Neural crest cell (in vitro differentiated cells): Measurements from ENCODE around the gene EFNA4. TPM values are rescaled to one million over a fixed set of nuclear protein-coding genes. Genes with fewer than 3 reads are reported as not detected.

Experiments used
- DNase-seq: peaks from one replicate; pipeline ENCODE4 v3.0.0; 2021; ENCODE audit warnings: low read depth, mixed read lengths, low spot score
- H3K27ac Mint-ChIP-seq: one replicate; pipeline ENCODE4 v1.8.0; 2021; ENCODE audit warnings: mild to moderate bottlenecking, mixed read lengths; ENCODE audit not compliant: unreplicated experiment
- H3K27me3 Mint-ChIP-seq: 2 replicates; pipeline ENCODE4 v1.8.0; 2021; ENCODE audit warnings: low read depth, mild to moderate bottlenecking, mixed read lengths
- H3K36me3 Mint-ChIP-seq: 2 replicates; pipeline ENCODE4 v1.8.0; 2021; ENCODE audit warnings: low read depth, mild to moderate bottlenecking, mixed read lengths
- H3K4me1 Mint-ChIP-seq: 2 replicates; pipeline ENCODE4 v1.8.0; 2021; ENCODE audit warnings: mixed read lengths
- H3K4me3 Mint-ChIP-seq: one replicate; pipeline ENCODE4 v1.8.0; 2021; ENCODE audit warnings: mild to moderate bottlenecking, mixed read lengths
- H3K9me3 Mint-ChIP-seq: 2 replicates; pipeline ENCODE4 v1.8.0; 2021; ENCODE audit warnings: mixed read lengths
- total RNA-seq: library from RNA; stranded (reverse); gene quantifications from 2 replicates; pipeline ENCODE4 v1.2.1, GENCODE V29; 2021
- TF ChIP-seq, protein P1 (sequence below): fragments of 200-600 bp; sonication (generic); conservative IDR thresholded peaks from 2 replicates; pipeline ENCODE4 v1.5.0; 2021; ENCODE audit warnings: antibody characterized with exemption, mild to moderate bottlenecking

EFNA4 gene
- total RNA-seq, 1 donor from 2014 or later = 28.5 TPM

DNA sequence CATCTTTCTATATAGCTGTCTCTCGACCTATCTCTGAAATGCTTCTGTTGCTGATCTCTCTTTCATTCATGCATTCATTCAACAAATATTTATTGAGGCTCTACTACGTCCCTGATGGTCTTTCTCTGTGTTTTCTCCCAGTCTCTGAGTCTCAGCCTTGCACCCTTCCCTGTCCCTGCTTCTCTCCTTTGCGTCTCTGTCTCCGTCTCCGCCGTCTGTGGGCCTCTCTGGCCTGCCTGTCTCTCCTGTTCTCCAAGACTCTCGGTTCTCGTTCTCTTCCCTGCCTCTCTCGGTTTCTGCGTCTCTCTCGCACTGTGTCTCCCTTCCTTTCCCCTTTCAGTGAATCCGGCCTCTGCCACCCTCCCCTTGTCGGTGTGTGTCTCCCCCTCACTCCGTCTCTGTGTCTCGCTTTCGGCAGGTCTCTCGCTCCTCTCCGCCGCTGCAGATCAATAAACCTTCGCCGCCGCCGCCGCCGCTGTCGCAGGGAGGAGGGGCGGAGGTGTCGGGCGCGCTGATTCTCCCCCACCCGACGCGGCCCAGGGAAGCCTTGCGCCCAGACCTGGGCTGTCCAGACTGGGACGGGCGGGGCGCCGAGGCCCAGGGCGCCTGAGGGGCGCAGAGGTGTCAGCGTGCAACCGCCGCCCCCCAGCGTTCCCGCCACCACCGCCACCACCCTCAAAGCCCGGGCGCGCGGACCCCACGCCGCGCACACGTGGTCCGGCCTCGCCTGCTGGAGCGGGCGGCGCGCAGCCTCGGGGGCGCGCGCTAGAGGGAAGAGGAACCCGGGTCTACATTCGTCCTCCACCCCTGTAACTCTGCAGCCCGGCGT is 18.1 kb downstream of the EFNA4 start:
- no peaks in the 10 kb centered on the region for H3K9me3 Mint-ChIP-seq
- peak overlapping the region; percentile 84 for H3K4me3 Mint-ChIP-seq
- peaks cover 68% of the 10 kb centered on the region for H3K27me3 Mint-ChIP-seq
- H3K27ac Mint-ChIP-seq = no peak overlapping the region
- H3K4me1 Mint-ChIP-seq = peaks cover 45% of the 10 kb centered on the region
- H3K36me3 Mint-ChIP-seq = no peaks in the 10 kb centered on the region
- TF ChIP-seq, protein P1, sequence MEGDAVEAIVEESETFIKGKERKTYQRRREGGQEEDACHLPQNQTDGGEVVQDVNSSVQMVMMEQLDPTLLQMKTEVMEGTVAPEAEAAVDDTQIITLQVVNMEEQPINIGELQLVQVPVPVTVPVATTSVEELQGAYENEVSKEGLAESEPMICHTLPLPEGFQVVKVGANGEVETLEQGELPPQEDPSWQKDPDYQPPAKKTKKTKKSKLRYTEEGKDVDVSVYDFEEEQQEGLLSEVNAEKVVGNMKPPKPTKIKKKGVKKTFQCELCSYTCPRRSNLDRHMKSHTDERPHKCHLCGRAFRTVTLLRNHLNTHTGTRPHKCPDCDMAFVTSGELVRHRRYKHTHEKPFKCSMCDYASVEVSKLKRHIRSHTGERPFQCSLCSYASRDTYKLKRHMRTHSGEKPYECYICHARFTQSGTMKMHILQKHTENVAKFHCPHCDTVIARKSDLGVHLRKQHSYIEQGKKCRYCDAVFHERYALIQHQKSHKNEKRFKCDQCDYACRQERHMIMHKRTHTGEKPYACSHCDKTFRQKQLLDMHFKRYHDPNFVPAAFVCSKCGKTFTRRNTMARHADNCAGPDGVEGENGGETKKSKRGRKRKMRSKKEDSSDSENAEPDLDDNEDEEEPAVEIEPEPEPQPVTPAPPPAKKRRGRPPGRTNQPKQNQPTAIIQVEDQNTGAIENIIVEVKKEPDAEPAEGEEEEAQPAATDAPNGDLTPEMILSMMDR = no peak
- no peak for DNase-seq

DNA sequence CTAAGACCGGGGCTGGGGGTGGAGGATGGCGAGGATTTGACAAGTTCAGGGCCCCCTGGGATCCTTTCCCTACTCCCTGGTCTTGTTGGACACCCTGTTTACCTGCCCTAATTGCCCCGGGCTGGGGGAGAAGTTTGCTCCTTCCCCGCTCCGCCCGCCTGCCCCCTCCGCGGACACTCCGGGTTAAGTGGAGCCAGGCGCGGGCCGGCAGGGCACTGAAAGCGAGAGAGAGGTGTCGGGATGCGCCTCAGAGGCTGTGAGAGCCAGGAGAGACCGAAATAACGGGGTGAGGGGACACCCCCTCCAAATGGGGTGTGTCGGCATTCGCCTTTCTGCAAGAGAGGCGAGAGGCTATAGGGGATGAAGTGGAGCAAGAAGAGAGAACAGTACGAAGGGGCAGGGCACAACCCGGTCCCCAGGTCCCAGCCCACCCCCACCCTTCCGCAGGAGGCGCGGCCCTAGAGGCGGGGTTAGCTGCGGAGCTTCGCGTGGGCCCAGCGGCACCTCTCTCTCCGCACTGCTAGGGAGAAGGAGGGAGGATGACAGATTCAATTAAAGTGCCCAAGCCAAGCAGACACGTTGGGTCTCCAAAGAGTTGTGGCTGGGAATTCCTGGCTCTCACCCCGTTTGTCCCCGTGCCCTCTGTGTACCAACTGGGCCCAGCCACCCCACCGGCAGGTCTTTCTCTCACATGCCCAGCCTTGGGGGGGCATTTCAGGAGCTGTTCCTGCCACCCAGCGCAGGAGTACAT is 18.9 kb downstream of the EFNA4 start:
- no peaks in the 10 kb centered on the region for H3K36me3 Mint-ChIP-seq
- no peak for DNase-seq
- no peaks in the 10 kb centered on the region for H3K9me3 Mint-ChIP-seq
- H3K4me1 Mint-ChIP-seq = peaks cover 43% of the 10 kb centered on the region
- peak overlapping the region; percentile 69 for H3K4me3 Mint-ChIP-seq
- peaks cover 65% of the 10 kb centered on the region for H3K27me3 Mint-ChIP-seq
- TF ChIP-seq, protein P1 = no peak
- H3K27ac Mint-ChIP-seq = no peak overlapping the region

DNA sequence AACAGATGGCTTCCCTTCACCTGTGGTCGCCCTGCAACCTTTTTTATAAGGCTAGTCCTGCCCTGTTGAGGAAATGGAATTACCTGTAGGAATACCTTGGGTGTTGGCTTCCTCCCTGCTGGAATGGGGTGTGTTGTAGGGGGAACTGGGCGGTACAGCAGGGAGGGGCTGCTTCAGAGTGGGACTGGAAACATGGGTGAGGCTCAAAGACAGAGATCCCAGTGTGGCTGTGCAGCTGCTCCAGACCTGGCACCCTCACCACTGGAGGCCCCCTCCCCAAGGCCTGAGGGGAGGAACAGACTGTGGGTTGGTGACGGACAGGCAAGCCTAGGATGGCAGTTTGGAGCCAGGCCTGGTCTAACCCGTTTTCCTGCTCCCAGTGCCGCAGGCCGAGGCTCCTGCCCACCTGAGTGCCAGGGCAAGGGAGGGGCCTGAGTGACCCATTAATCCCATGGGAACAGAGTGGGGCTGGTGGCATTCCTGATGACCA is 19.6 kb downstream of the EFNA4 start:
- Mint-ChIP-seq H3K4me1 (peaks cover 43% of the 10 kb centered on the region), H3K36me3 (no peaks in the 10 kb centered on the region), H3K4me3 (peak overlapping the region; percentile 69), H3K27me3 (peaks cover 62% of the 10 kb centered on the region), H3K27ac (no peak overlapping the region), H3K9me3 (no peaks in the 10 kb centered on the region)
- TF ChIP-seq, protein P1 = no peak
- no peak for DNase-seq

DNA sequence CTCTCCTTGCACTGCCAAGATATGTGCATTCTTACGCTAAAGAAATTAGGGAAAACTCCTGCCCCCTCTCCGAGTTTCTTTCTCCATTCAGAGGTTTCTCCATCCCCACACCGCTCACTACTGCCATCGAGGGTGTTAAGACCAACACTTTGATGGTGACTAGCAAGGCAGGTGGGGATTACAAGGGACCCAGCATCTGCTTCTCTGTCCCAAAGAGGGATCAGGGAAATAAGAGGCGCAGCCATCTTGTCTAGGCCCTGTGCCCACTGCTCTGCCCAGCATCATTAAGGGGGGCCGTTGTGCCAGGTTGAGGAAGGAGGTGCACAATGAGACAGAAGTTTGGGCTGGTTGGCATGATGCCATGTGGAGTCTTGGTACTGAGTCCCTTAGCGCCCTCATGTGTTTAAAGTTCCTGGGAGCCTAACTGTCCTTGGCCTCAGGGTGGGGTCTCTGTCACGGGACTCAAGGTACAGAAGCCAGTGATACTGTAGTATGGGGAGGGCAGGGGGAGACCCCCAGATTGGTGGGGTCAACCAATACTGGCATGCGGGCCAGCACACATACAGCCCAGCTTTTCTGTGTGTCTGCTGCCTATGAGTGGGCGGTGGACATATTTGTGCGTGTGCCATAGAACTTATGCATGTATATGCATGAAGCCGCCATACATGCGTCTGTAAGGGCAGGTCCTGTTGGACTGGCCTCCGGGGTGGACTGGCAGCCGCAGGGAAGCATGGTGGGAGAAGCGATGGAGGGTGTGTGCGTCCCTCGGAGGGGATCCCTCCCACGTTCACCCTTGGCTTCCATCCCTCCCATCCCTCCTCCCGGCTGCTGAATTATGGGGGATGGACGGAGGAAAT is 20.6 kb downstream of the EFNA4 start:
- Mint-ChIP-seq H3K4me1 (peaks cover 43% of the 10 kb centered on the region), H3K36me3 (no peaks in the 10 kb centered on the region), H3K4me3 (peak overlapping the region; percentile 93), H3K27ac (no peak overlapping the region), H3K9me3 (no peaks in the 10 kb centered on the region), H3K27me3 (peaks cover 55% of the 10 kb centered on the region)
- TF ChIP-seq, protein P1 = no peak
- DNase-seq = no peak
